Naive B cell (primary cell): ENCODE data around the gene LIAS. TPM values are rescaled to one million over a fixed set of nuclear protein-coding genes. Genes with fewer than 3 reads are reported as not detected.

Experiments used
- ATAC-seq, 2 donors: fragments of 150-1000 bp; cut with Tn5 transposase; 2 replicates each; pipeline ENCODE4 v1.10.0; 2021; ENCODE audit warnings: low read depth in 2 of 2, mild to moderate bottlenecking in 2 of 2, moderate library complexity in 2 of 2
- DNase-seq: peaks from one replicate; pipeline ENCODE4 v3.0.0; 2022
- H3K27ac Mint-ChIP-seq, 6 donors: one replicate each; pipeline ENCODE4 v1.8.0; 2020 to 2022; ENCODE audit warnings: mild to moderate bottlenecking in 6 of 6, mixed read lengths in 6 of 6, moderate library complexity in 5 of 6, inconsistent platforms in 2 of 6
- H3K27me3 Mint-ChIP-seq, 3 donors: one replicate each; pipeline ENCODE4 v1.8.0; 2021 to 2022; ENCODE audit warnings: mixed read lengths in 3 of 3, mild to moderate bottlenecking in 1 of 3
- H3K36me3 Mint-ChIP-seq, 2 donors: one replicate each; pipeline ENCODE4 v1.8.0; 2020 to 2022; ENCODE audit warnings: mixed read lengths in 2 of 2, inconsistent platforms in 1 of 2, mild to moderate bottlenecking in 1 of 2
- H3K4me1 Mint-ChIP-seq, 3 donors: one replicate each; pipeline ENCODE4 v1.8.0; 2020 to 2022; ENCODE audit warnings: mixed read lengths in 3 of 3, inconsistent platforms in 1 of 3, mild to moderate bottlenecking in 1 of 3, moderate library complexity in 1 of 3
- H3K4me3 Mint-ChIP-seq, 8 donors: one replicate each; pipeline ENCODE4 v1.8.0; 2020 to 2022; ENCODE audit warnings: mild to moderate bottlenecking in 8 of 8, mixed read lengths in 8 of 8, moderate library complexity in 8 of 8, inconsistent platforms in 2 of 8
- H3K9me3 Mint-ChIP-seq, 7 donors: one replicate each; pipeline ENCODE4 v1.8.0; 2020 to 2022; ENCODE audit warnings: mixed read lengths in 7 of 7, mild to moderate bottlenecking in 5 of 7, inconsistent platforms in 2 of 7, moderate library complexity in 1 of 7
- polyA plus RNA-seq, 6 donors: library from polyadenylated mRNA; unstranded; fragments of 300-500 nt; fragmentation: Illumina TruSeq; gene quantifications; one replicate each; pipeline ENCODE4 v1.2.3, GENCODE V29; 2021; ENCODE audit warnings: low read depth in 6 of 6

The LIAS gene
- polyA plus RNA-seq, 6 donors from 2014 or later = 9.2 to 20.6 (median 16.5) TPM; not detected in 1

GRCh38 chr4:39521253-39521919 is 62.5 kb downstream of the LIAS start:
- Mint-ChIP-seq H3K27ac (peak overlapping the region in 1 of 6 donors; percentile 51), H3K27me3 (no peaks in the 10 kb centered on the region), H3K4me3 (no peak overlapping the region), H3K9me3 (no peaks in the 10 kb centered on the region), H3K36me3 (no peaks in the 10 kb centered on the region), H3K4me1 (peaks cover 9 to 16% (median 9%) of the 10 kb centered on the region in 3 donors)
- DNase-seq (no peak), ATAC-seq (no peak)

- H3K36me3 Mint-ChIP-seq = no peaks in the 10 kb centered on the region
- ATAC-seq = no peak
- H3K27me3 Mint-ChIP-seq = no peaks in the 10 kb centered on the region
- no peak overlapping the region for H3K4me3 Mint-ChIP-seq
- DNase-seq = no peak
- no peak overlapping the region for H3K27ac Mint-ChIP-seq
- H3K4me1 Mint-ChIP-seq = peaks cover 12 to 20% (median 14%) of the 10 kb centered on the region in 3 donors
- H3K9me3 Mint-ChIP-seq = no peaks in the 10 kb centered on the region
Measured at GRCh38 chr4:39522068-39522467, 63.2 kb downstream of the LIAS start.

- Mint-ChIP-seq H3K4me1 (peaks cover 12 to 34% (median 21%) of the 10 kb centered on the region in 3 donors), H3K36me3 (no peaks in the 10 kb centered on the region), H3K27ac (peak overlapping the region in 1 of 6 donors; percentile 7), H3K27me3 (no peaks in the 10 kb centered on the region), H3K9me3 (no peaks in the 10 kb centered on the region), H3K4me3 (peak overlapping the region in 2 of 8 donors; percentile 35 to 49)
- DNase-seq = no peak
- no peak for ATAC-seq
Measured at GRCh38 chr4:39524161-39524957, 65.5 kb downstream of the LIAS start.

- peaks cover 3 to 5% (median 4%) of the 10 kb centered on the region in 7 donors for H3K9me3 Mint-ChIP-seq
- H3K27ac Mint-ChIP-seq = peak overlapping the region; percentile 90 to 98 (median 95)
- ATAC-seq (no peak), DNase-seq (no peak)
- H3K4me3 Mint-ChIP-seq = peak overlapping the region; percentile 96 to 99 (median 98)
- peaks cover 4 to 5% of the 10 kb centered on the region in 2 donors for H3K36me3 Mint-ChIP-seq
- no peaks in the 10 kb centered on the region for H3K27me3 Mint-ChIP-seq
- peaks cover 12 to 34% (median 21%) of the 10 kb centered on the region in 3 donors for H3K4me1 Mint-ChIP-seq
Measured at GRCh38 chr4:39525822-39526690, 67.2 kb downstream of the LIAS start.

GRCh38 chr4:39526765-39527295 is 68.0 kb downstream of the LIAS start:
- peaks cover 9 to 13% of the 10 kb centered on the region in 2 donors for H3K36me3 Mint-ChIP-seq
- ATAC-seq (peak; percentile 8), DNase-seq (no peak)
- peaks cover 12 to 34% (median 21%) of the 10 kb centered on the region in 3 donors for H3K4me1 Mint-ChIP-seq
- peak overlapping the region; percentile 96 to 99 (median 98) for H3K4me3 Mint-ChIP-seq
- H3K27me3 Mint-ChIP-seq = no peaks in the 10 kb centered on the region
- H3K9me3 Mint-ChIP-seq = peaks cover 7 to 11% (median 9%) of the 10 kb centered on the region in 7 donors
- peak overlapping the region; percentile 90 to 98 (median 95) for H3K27ac Mint-ChIP-seq

GRCh38 chr4:39527296-39528060 is 68.6 kb downstream of the LIAS start, which contains the start of gene UGDH:
Gene UGDH (minus strand): TSS chr4:39527439. CDS start chr4:39521512, 5,927 bp downstream.
- peak within 1 kb of the TSS; percentile 94 to 98 (median 98) for H3K27ac Mint-ChIP-seq
- peak within 1 kb of the TSS; percentile 96 to 99 (median 98) for H3K4me3 Mint-ChIP-seq
- peaks cover 14 to 34% (median 21%) of the 10 kb centered on the region in 3 donors for H3K4me1 Mint-ChIP-seq
- DNase-seq = peak; percentile 91
- H3K27me3 Mint-ChIP-seq = no peaks in the 10 kb centered on the region
- peak; percentile 97 to 98 for ATAC-seq
- H3K36me3 Mint-ChIP-seq = peaks cover 16 to 19% of the 10 kb centered on the region in 2 donors
- H3K9me3 Mint-ChIP-seq = peaks cover 10 to 18% (median 14%) of the 10 kb centered on the region in 7 donors

- Mint-ChIP-seq H3K9me3 (peaks cover 13 to 22% (median 16%) of the 10 kb centered on the region in 7 donors), H3K4me1 (peaks cover 17 to 32% (median 21%) of the 10 kb centered on the region in 3 donors), H3K36me3 (peaks cover 20 to 24% of the 10 kb centered on the region in 2 donors), H3K27ac (peak overlapping the region; percentile 81 to 94 (median 88)), H3K27me3 (no peaks in the 10 kb centered on the region), H3K4me3 (peak overlapping the region; percentile 96 to 99 (median 98))
- DNase-seq (no peak), ATAC-seq (no peak)
Measured at GRCh38 chr4:39528061-39528465, 69.2 kb downstream of the LIAS start.

Other genes with a start within 250 kb of the LIAS start
- 10 to 100 TPM in 5 of 6 donors, 1 to 10 TPM in 1; 9.0 to 54.7 (median 37.9) TPM for gene RFC1, start 92.7 kb upstream of the LIAS start, polyA plus RNA-seq
- gene KLB, start 52.1 kb upstream of the LIAS start, polyA plus RNA-seq = under 1 TPM in 5 of 6 donors, not detected in 1; 0.10 to 0.34 (median 0.21) TPM
- gene RPL9, start 134 bp upstream of the LIAS start, polyA plus RNA-seq = 1,000 to 10,000 TPM; 2,016 to 2,906 (median 2,275) TPM
- 10 to 100 TPM; 25.8 to 41.6 (median 35.2) TPM for gene UGDH, start 68.4 kb downstream of the LIAS start, polyA plus RNA-seq
- 100 to 1,000 TPM; 236 to 487 (median 451) TPM for gene SMIM14, start 179.8 kb downstream of the LIAS start, polyA plus RNA-seq
- gene UBE2K, start 239.1 kb downstream of the LIAS start, polyA plus RNA-seq = 10 to 100 TPM; 60.0 to 81.2 (median 69.2) TPM